ENCODE data around the gene LSM4. TPM values are rescaled to one million over a fixed set of nuclear protein-coding genes. Genes with fewer than 3 reads are reported as not detected.
A peak's percentile ranks its signal among the peaks of the same experiment; 100 is the strongest.

Gene LSM4
- total and polyA plus RNA-seq, 2 of the 13 experiments (the other 11 are each of a cell fraction or from before 2014, with no cell fraction given) = 65.8 to 166 TPM

DNA sequence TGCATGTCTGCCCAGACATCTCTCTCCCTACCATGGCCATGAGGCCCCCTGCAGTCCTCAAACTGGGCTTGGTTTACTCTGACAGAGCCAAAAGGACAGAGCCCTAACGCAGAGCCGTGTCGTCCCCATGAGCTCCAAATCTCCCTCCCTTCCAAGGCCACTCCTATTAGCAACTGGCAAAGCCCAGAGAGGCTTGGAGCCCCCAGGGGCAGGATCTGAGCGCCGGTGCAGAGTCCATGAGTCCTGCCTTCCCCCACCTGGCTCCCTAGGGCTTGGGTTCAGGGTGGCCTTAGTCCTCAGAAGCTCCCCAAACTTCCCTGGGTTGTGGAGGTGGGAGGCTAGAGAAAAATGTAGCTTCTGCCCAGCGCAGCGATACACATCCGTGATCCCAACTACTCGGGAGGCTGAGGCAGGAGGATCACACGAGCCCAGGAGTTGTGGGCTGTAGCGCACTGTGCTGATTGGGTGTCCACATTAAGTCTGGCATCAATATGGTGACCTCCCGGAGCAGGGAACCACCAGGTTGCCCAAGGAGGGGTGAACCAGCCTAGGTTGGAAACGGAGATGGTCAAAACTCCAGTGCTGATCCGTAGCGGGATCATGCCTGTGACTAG is 10.1 kb upstream of the LSM4 start (continued):
- TF ChIP-seq ZNF17 (CRISPR knock-in tag; IDR thresholded peaks at IDR 0.05) (no peak), ZNF7 (CRISPR knock-in tag; IDR thresholded peaks at IDR 0.05) (no peak), ZKSCAN5 (CRISPR knock-in tag; IDR thresholded peaks at IDR 0.05) (no peak), ZFX (CRISPR knock-in tag; IDR thresholded peaks at IDR 0.05; ENCODE audit: low read depth) (0 out of 2 replicates have a peak, but pooled peaks have one; percentile 21), ZNF747 (CRISPR knock-in tag; IDR thresholded peaks at IDR 0.05; ENCODE audit: borderline replicate concordance) (no peak), JUN (CRISPR knock-in tag; IDR thresholded peaks at IDR 0.05) (no peak), ZKSCAN8 (CRISPR knock-in tag; IDR thresholded peaks at IDR 0.05; ENCODE audit: borderline replicate concordance) (no peak), PHB2 (IDR thresholded peaks at IDR 0.05; ENCODE audit: partially characterized antibody) (no peak), ARHGAP35 (CRISPR knock-in tag; IDR thresholded peaks at IDR 0.05; ENCODE audit: borderline replicate concordance) (no peak), HNRNPL (IDR thresholded peaks at IDR 0.05; ENCODE audit: low read depth, low read length) (no peak), KLF15 (CRISPR knock-in tag; IDR thresholded peaks at IDR 0.05; ENCODE audit: borderline replicate concordance) (no peak), ZNF790 (CRISPR knock-in tag; IDR thresholded peaks at IDR 0.05; ENCODE audit: borderline replicate concordance) (no peak), ZNF101 (CRISPR knock-in tag; IDR thresholded peaks at IDR 0.05; ENCODE audit: borderline replicate concordance, low read depth) (no peak), ZNF766 (CRISPR knock-in tag; IDR thresholded peaks at IDR 0.05; ENCODE audit: borderline replicate concordance) (no peak)
- TF ChIP-seq, protein P1, sequence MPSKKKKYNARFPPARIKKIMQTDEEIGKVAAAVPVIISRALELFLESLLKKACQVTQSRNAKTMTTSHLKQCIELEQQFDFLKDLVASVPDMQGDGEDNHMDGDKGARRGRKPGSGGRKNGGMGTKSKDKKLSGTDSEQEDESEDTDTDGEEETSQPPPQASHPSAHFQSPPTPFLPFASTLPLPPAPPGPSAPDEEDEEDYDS (CRISPR knock-in tag; IDR thresholded peaks at IDR 0.05) = peak; percentile 42; the same call in 1 of the 2 replicates
- TF ChIP-seq, protein P2, sequence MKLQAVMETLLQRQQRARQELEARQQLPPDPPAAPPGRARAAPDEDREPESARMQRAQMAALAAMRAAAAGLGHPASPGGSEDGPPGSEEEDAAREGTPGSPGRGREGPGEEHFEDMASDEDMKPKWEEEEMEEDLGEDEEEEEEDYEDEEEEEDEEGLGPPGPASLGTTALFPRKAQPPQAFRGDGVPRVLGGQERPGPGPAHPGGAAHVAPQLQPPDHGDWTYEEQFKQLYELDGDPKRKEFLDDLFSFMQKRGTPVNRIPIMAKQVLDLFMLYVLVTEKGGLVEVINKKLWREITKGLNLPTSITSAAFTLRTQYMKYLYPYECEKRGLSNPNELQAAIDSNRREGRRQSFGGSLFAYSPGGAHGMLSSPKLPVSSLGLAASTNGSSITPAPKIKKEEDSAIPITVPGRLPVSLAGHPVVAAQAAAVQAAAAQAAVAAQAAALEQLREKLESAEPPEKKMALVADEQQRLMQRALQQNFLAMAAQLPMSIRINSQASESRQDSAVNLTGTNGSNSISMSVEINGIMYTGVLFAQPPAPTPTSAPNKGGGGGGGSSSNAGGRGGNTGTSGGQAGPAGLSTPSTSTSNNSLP (IDR thresholded peaks at IDR 0.05; ENCODE audit: low read depth, low read length) = no peak
- TF ChIP-seq, protein P3, sequence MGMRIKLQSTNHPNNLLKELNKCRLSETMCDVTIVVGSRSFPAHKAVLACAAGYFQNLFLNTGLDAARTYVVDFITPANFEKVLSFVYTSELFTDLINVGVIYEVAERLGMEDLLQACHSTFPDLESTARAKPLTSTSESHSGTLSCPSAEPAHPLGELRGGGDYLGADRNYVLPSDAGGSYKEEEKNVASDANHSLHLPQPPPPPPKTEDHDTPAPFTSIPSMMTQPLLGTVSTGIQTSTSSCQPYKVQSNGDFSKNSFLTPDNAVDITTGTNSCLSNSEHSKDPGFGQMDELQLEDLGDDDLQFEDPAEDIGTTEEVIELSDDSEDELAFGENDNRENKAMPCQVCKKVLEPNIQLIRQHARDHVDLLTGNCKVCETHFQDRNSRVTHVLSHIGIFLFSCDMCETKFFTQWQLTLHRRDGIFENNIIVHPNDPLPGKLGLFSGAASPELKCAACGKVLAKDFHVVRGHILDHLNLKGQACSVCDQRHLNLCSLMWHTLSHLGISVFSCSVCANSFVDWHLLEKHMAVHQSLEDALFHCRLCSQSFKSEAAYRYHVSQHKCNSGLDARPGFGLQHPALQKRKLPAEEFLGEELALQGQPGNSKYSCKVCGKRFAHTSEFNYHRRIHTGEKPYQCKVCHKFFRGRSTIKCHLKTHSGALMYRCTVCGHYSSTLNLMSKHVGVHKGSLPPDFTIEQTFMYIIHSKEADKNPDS (CRISPR knock-in tag; IDR thresholded peaks at IDR 0.05) = no peak
- TF ChIP-seq, protein P4, sequence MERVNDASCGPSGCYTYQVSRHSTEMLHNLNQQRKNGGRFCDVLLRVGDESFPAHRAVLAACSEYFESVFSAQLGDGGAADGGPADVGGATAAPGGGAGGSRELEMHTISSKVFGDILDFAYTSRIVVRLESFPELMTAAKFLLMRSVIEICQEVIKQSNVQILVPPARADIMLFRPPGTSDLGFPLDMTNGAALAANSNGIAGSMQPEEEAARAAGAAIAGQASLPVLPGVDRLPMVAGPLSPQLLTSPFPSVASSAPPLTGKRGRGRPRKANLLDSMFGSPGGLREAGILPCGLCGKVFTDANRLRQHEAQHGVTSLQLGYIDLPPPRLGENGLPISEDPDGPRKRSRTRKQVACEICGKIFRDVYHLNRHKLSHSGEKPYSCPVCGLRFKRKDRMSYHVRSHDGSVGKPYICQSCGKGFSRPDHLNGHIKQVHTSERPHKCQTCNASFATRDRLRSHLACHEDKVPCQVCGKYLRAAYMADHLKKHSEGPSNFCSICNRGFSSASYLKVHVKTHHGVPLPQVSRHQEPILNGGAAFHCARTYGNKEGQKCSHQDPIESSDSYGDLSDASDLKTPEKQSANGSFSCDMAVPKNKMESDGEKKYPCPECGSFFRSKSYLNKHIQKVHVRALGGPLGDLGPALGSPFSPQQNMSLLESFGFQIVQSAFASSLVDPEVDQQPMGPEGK (CRISPR knock-in tag; IDR thresholded peaks at IDR 0.05) = peak; percentile 86
- TF ChIP-seq, protein P5, sequence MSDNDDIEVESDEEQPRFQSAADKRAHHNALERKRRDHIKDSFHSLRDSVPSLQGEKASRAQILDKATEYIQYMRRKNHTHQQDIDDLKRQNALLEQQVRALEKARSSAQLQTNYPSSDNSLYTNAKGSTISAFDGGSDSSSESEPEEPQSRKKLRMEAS (IDR thresholded peaks at IDR 0.05) = no peak
- TF ChIP-seq, protein P6, sequence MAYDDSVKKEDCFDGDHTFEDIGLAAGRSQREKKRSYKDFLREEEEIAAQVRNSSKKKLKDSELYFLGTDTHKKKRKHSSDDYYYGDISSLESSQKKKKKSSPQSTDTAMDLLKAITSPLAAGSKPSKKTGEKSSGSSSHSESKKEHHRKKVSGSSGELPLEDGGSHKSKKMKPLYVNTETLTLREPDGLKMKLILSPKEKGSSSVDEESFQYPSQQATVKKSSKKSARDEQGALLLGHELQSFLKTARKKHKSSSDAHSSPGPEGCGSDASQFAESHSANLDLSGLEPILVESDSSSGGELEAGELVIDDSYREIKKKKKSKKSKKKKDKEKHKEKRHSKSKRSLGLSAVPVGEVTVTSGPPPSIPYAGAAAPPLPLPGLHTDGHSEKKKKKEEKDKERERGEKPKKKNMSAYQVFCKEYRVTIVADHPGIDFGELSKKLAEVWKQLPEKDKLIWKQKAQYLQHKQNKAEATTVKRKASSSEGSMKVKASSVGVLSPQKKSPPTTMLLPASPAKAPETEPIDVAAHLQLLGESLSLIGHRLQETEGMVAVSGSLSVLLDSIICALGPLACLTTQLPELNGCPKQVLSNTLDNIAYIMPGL (CRISPR knock-in tag; IDR thresholded peaks at IDR 0.05; ENCODE audit: borderline replicate concordance in 1 of 2, low read depth in 1 of 2) = 0 out of 4 replicates have a peak, but pooled peaks of 1 of the 2 experiments have one; percentile 22
